Effector memory CD4-positive, alpha-beta T cell (primary cell): ENCODE measurements around the gene ISL2.

Source experiments
- DNase-seq, 3 donors: peaks; one replicate each; pipeline ENCODE4 v3.0.0-alpha.2; 2020
- H3K27ac ChIP-seq: 2 replicates; pipeline ENCODE4 v1.7.0; 2013; ENCODE audit warnings: mild to moderate bottlenecking, low read length, moderate library complexity; ENCODE audit not compliant: insufficient read depth, poor library complexity, severe bottlenecking
- H3K27me3 ChIP-seq: replicated peaks from 2 replicates; pipeline ENCODE4 v1.7.0; 2013; ENCODE audit warnings: mild to moderate bottlenecking, low read length; ENCODE audit not compliant: insufficient read depth, control insufficient read depth, poor library complexity, severe bottlenecking
- H3K36me3 ChIP-seq: 2 replicates; pipeline ENCODE4 v1.7.0; 2013; ENCODE audit warnings: mild to moderate bottlenecking, low read length, moderate library complexity; ENCODE audit not compliant: control insufficient read depth, insufficient read depth
- H3K4me1 ChIP-seq: 2 replicates; pipeline ENCODE4 v1.7.0; 2013; ENCODE audit warnings: low read length, mild to moderate bottlenecking; ENCODE audit not compliant: control insufficient read depth, insufficient read depth, poor library complexity, severe bottlenecking
- H3K4me3 ChIP-seq: 2 replicates; pipeline ENCODE4 v1.7.0; 2013; ENCODE audit warnings: low read length, low read depth, mild to moderate bottlenecking; ENCODE audit not compliant: insufficient read depth, poor library complexity, severe bottlenecking
- H3K9me3 ChIP-seq: 2 replicates; pipeline ENCODE4 v1.7.0; 2013; ENCODE audit warnings: mild to moderate bottlenecking, low read length, moderate library complexity; ENCODE audit not compliant: control insufficient read depth

ISL2 gene

GRCh38 chr15:76327191-76328105 lies 9.1 kb upstream of the ISL2 start:
- Histone ChIP-seq H3K4me1 (no peaks in the 10 kb centered on the region), H3K27ac (no peak overlapping the region), H3K36me3 (no peaks in the 10 kb centered on the region), H3K4me3 (no peak overlapping the region), H3K9me3 (no peaks in the 10 kb centered on the region), H3K27me3 (peaks cover 11% of the 10 kb centered on the region)
- no peak for DNase-seq

DNA sequence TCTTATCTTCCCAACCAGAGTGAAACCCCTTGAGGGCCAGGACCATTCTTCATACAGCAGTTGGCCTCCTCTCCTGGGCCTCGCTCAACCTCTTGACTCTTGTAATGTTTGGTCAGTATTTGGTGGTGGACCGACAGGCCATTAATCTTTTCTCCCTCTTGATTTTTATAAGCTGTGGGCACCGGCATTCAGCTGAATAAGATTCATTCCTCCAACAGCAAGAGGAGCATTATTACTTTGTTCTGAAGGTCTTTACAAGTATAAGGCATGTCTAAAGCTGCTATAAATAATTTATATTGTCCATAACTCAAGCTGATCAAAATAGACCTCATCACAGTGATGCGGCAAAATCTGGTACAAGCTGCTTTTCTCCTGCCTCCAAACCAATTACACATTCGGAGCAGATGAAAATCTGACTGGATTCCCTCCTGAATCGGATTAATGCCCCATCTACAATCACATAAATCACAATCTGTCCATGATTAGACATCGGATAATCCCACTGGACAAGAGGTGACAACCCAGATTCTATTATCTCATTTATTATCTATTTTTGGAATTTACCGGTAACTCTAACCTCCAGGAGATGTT lies 8.4 kb upstream of the ISL2 start:
- H3K9me3 ChIP-seq: no peaks in the 10 kb centered on the region
- no peaks in the 10 kb centered on the region for H3K4me1 ChIP-seq
- no peak for DNase-seq
- H3K4me3 ChIP-seq: no peak overlapping the region
- H3K27ac ChIP-seq: no peak overlapping the region
- no peaks in the 10 kb centered on the region for H3K36me3 ChIP-seq
- peaks cover 5% of the 10 kb centered on the region for H3K27me3 ChIP-seq

GRCh38 chr15:76328958-76329357 lies 7.6 kb upstream of the ISL2 start:
- no peak for DNase-seq
- Histone ChIP-seq H3K4me1 (no peaks in the 10 kb centered on the region), H3K9me3 (no peaks in the 10 kb centered on the region), H3K36me3 (no peaks in the 10 kb centered on the region), H3K27me3 (peaks cover 6% of the 10 kb centered on the region), H3K4me3 (no peak overlapping the region), H3K27ac (no peak overlapping the region)

- H3K36me3 ChIP-seq: no peaks in the 10 kb centered on the region
- H3K4me1 ChIP-seq: peaks cover 1% of the 10 kb centered on the region
- no peaks in the 10 kb centered on the region for H3K9me3 ChIP-seq
- H3K27me3 ChIP-seq: peaks cover 14% of the 10 kb centered on the region
- H3K4me3 ChIP-seq: no peak overlapping the region
- no peak overlapping the region for H3K27ac ChIP-seq
- no peak for DNase-seq
Observed at GRCh38 chr15:76330080-76330680, 6.4 kb upstream of the ISL2 start.

DNA sequence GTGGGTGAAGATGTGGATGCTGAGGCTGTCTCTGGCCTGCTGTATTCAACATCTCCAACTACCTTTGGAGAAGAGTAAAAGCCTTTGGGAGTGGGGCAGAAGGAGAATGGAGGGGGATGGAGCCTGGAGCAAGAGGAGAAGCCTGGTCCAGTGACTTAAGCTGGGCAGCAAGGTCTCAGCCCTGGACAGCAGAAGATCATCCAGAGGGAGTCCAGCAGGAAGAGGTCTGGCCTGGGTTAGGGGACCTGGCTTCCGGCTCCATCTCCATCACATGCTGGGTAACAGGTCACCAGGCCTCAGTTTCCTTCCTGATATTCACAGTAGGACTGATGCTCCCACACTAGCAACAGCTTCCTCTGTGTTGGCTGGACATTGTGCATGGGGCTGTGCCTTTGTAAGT lies 3.8 kb upstream of the ISL2 start:
- H3K9me3 ChIP-seq: no peaks in the 10 kb centered on the region
- H3K4me1 ChIP-seq: peaks cover 26% of the 10 kb centered on the region
- no peak for DNase-seq
- no peak overlapping the region for H3K4me3 ChIP-seq
- peaks cover 38% of the 10 kb centered on the region for H3K27me3 ChIP-seq
- no peak overlapping the region for H3K27ac ChIP-seq
- no peaks in the 10 kb centered on the region for H3K36me3 ChIP-seq

- H3K9me3 ChIP-seq: no peaks in the 10 kb centered on the region
- H3K27me3 ChIP-seq: peaks cover 42% of the 10 kb centered on the region
- no peak overlapping the region for H3K27ac ChIP-seq
- H3K4me1 ChIP-seq: peaks cover 30% of the 10 kb centered on the region
- no peak for DNase-seq
- H3K4me3 ChIP-seq: no peak overlapping the region
- no peaks in the 10 kb centered on the region for H3K36me3 ChIP-seq
Observed at GRCh38 chr15:76333309-76333708, 3.3 kb upstream of the ISL2 start.

- Histone ChIP-seq H3K27me3 (peaks cover 48% of the 10 kb centered on the region), H3K27ac (no peak overlapping the region), H3K4me1 (peaks cover 30% of the 10 kb centered on the region), H3K9me3 (no peaks in the 10 kb centered on the region), H3K36me3 (no peaks in the 10 kb centered on the region), H3K4me3 (no peak overlapping the region)
- no peak for DNase-seq
Observed at GRCh38 chr15:76333720-76334437, 2.7 kb upstream of the ISL2 start.

DNA sequence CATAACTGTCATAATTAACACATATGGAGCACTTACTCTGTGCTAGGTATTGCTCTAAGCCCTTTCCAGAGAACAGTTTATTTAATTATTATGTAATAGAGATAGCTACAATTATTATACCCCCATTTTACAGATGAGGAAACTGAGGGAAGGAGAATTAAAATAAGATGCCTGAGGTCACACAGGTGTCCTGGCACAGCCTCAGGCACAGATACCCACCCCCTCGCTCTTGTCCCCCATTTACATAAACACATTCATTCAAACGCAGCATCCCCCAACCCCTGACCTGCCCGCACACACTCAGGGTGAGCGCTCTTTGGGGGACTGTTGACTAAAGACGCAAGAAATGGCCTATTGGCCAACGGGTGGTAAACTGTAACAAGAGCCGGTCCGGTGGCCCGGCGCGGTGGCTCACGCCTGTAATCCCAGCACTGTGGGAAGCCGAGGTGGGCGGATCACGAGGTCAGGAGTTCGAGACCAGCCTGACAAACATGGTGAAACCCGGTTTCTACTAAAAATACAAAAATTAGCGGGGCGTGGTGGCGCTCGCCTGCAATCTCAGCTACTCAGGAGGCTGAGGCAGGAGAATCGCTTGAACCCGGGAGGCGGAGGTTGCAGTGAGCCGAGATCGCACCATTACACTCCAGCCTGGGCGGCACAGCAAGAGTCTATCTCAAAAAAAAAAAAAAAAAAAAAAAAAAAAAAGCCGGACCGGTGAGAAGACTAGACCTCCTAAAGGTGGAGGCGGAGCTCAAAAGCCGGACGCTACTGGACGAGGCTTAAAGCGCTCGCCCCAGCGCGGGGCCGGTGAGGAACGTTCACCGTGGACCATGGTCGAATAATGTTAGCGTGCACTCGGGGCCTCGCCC lies 1.9 kb upstream of the ISL2 start:
- Histone ChIP-seq H3K27me3 (peaks cover 56% of the 10 kb centered on the region), H3K4me1 (peaks cover 34% of the 10 kb centered on the region), H3K36me3 (no peaks in the 10 kb centered on the region), H3K9me3 (no peaks in the 10 kb centered on the region), H3K4me3 (no peak overlapping the region), H3K27ac (no peak overlapping the region)
- no peak for DNase-seq
